Activated naive CD8-positive, alpha-beta T cell treated with anti-CD3 and anti-CD28 coated beads, Interleukin-2, amount 50 U/mL, for 24 hours (primary cell): ENCODE data around the gene ZNF230.

Experiments
- ATAC-seq: fragments of 150-1000 bp; cut with Tn5 transposase; one replicate; pipeline ENCODE4 v1.10.0; 2021
- DNase-seq: peaks from one replicate; pipeline ENCODE4 v3.0.0; 2021
- H3K27ac Mint-ChIP-seq: one replicate; pipeline ENCODE4 v1.8.0; 2021; ENCODE audit warnings: mild to moderate bottlenecking, mixed read lengths
- H3K27me3 Mint-ChIP-seq: one replicate; pipeline ENCODE4 v1.8.0; 2021; ENCODE audit warnings: mixed read lengths
- H3K36me3 Mint-ChIP-seq: one replicate; pipeline ENCODE4 v1.8.0; 2021; ENCODE audit warnings: low read depth, mixed read lengths
- H3K4me1 Mint-ChIP-seq: one replicate; pipeline ENCODE4 v1.8.0; 2021; ENCODE audit warnings: mixed read lengths
- H3K4me3 Mint-ChIP-seq: one replicate; pipeline ENCODE4 v1.8.0; 2021; ENCODE audit warnings: mild to moderate bottlenecking, moderate library complexity, mixed read lengths
- H3K9me3 Mint-ChIP-seq: one replicate; pipeline ENCODE4 v1.8.0; 2021; ENCODE audit warnings: mixed read lengths

The ZNF230 gene

DNA sequence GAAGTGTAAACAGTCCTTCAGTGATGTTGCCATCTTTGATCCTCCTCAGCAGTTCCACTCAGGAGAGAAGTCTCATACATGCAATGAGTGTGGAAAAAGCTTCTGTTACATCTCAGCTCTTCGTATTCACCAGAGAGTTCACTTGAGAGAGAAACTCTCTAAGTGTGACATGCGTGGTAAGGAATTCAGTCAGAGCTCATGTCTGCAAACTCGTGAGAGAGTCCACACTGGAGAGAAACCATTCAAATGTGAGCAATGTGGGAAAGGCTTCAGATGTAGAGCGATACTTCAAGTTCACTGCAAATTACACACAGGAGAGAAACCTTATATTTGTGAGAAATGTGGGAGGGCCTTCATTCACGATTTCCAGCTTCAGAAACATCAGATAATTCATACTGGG lies 7.7 kb downstream of the ZNF230 start:
- DNase-seq (no peak), ATAC-seq (no peak)
- no peak overlapping the region for H3K27ac Mint-ChIP-seq
- H3K4me3 Mint-ChIP-seq, result no peak overlapping the region
- H3K36me3 Mint-ChIP-seq, result peaks cover 84% of the 10 kb centered on the region
- H3K27me3 Mint-ChIP-seq, result no peaks in the 10 kb centered on the region
- H3K9me3 Mint-ChIP-seq, result peaks cover 94% of the 10 kb centered on the region
- H3K4me1 Mint-ChIP-seq, result no peaks in the 10 kb centered on the region

DNA sequence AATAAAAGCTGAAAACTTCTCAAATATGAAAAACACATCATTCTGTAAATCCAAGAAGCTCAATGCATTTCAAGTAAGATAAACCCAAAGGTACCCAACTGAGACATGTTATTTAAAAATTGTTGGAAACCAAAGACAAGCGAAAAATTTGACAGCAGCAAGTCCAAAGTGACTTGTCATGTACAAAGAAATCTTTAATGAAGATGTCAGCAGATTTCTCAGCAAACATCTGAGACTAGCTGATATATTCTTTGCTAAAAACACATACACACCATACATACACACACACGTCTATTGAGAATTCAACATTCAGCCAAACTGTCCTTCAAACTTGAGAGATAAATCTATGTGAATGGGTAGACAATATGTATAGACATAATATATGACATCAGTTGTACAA lies 16.7 kb downstream of the ZNF230 start:
- Mint-ChIP-seq H3K9me3 (peaks cover 51% of the 10 kb centered on the region), H3K27me3 (peaks cover 2% of the 10 kb centered on the region), H3K36me3 (peaks cover 8% of the 10 kb centered on the region), H3K27ac (no peak overlapping the region), H3K4me3 (no peak overlapping the region), H3K4me1 (no peaks in the 10 kb centered on the region)
- ATAC-seq, result no peak
- DNase-seq, result no peak

DNA sequence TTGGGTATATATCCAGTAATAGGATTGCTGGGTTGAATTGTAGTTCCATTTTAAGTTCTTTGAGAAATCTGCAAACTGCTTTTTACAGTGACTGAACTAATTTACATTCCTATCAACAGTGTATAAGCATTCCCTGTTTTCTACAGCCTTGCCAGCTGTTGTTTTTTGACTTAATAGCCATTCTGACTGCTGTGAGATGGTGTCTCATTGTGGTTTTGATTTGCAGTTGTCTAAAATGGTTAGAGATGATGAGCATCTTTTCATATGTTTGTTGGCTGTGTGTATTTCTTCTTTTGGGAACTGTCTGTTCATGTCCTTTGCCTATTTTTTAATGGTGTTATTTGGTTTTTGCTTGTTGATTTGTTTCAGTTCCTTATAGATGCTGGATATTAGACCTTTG lies 18.5 kb downstream of the ZNF230 start:
- ATAC-seq (no peak), DNase-seq (no peak)
- peaks cover 47% of the 10 kb centered on the region for H3K9me3 Mint-ChIP-seq
- no peak overlapping the region for H3K27ac Mint-ChIP-seq
- peaks cover 2% of the 10 kb centered on the region for H3K27me3 Mint-ChIP-seq
- peaks cover 15% of the 10 kb centered on the region for H3K36me3 Mint-ChIP-seq
- no peak overlapping the region for H3K4me3 Mint-ChIP-seq
- peaks cover 17% of the 10 kb centered on the region for H3K4me1 Mint-ChIP-seq

DNA sequence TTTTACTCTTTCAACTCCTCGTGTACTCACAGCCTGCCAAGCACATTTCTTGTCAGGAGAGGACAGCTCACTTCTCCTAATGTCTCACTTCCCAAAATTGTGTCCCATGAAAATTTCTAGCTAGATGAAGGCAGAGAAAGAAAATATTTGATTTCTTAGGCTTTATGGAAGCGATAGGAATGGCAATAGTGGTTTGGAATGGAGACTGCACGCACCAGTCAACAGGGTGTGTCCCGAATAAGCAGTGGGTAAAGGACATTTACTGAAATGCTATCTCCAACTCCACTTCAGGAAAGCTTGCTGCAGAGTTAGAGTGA lies 22.1 kb downstream of the ZNF230 start:
- peaks cover 18% of the 10 kb centered on the region for H3K4me1 Mint-ChIP-seq
- H3K36me3 Mint-ChIP-seq, result peaks cover 42% of the 10 kb centered on the region
- H3K9me3 Mint-ChIP-seq, result peaks cover 46% of the 10 kb centered on the region
- ATAC-seq, result no peak
- no peak for DNase-seq
- H3K27ac Mint-ChIP-seq, result peak overlapping the region; percentile 91
- peak overlapping the region; percentile 94 for H3K4me3 Mint-ChIP-seq
- peaks cover 2% of the 10 kb centered on the region for H3K27me3 Mint-ChIP-seq

DNA sequence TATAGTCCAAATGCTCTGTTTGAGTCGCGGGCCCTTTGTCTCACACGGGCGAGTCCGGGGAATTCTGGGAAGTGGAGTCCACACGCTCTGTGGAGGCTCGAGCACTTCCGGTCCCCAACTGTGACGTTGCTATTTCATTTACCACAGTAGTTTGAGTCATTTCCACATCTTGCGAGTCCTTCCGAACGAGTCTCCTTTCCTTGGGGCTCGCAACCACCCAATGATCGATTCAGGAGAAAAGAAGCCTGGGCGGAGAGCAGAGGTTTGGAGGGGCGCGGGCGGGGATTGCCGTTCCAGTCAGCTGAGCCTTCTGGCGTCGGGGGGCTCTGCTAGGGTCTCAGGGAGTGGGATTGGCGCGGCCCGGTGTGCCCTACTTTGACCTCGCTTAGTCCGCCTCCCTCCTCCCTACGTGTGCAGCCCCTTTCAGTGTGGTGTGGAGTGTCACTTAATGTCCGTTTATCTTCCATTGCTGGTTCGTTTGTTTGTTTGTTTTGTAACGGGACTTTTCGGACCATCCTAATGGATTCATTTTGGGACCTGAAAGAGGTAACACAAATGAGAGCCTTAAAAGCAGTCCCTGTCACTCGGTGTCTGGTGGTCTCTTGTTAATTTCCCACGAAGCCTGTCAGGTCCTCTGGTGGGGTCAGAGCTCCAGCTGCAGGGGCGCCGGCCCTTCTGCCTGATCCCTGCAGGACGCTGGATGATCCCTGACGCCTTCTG lies 22.6 kb downstream of the ZNF230 start, which contains the start of gene ZNF222:
Gene ZNF222, plus strand, starts transcription at position 163 of the 720 bp plus-strand sequence. Its CDS starts 58 bp downstream, at position 221.
- Mint-ChIP-seq H3K4me3 (peak within 1 kb of the TSS; percentile 94), H3K4me1 (peaks cover 18% of the 10 kb centered on the region), H3K9me3 (peaks cover 44% of the 10 kb centered on the region), H3K36me3 (peaks cover 48% of the 10 kb centered on the region), H3K27me3 (no peaks in the 10 kb centered on the region), H3K27ac (peak within 1 kb of the TSS; percentile 91)
- DNase-seq (peak; percentile 78), ATAC-seq (peak; percentile 100)

DNA sequence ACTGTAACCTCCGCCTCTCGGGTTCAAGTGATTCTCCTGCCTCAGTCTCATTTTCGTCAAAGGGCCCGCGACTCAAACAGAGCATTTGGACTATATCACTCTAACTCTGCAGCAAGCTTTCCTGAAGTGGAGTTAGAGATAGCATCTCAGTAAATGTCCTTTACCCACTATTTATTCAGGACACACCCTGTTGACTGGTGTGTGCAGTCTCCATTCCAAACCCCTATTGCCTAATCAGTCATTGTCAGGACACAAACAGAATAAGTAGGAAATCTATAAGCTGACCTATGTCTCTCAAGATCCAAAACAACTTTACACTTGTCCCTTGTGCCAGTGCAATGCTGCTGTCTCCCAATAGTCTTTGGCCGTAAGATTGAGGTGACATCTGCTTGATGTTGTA lies 23.9 kb downstream of the ZNF230 start:
- Mint-ChIP-seq H3K36me3 (peaks cover 60% of the 10 kb centered on the region), H3K4me3 (no peak overlapping the region), H3K4me1 (peaks cover 18% of the 10 kb centered on the region), H3K9me3 (peaks cover 50% of the 10 kb centered on the region), H3K27me3 (no peaks in the 10 kb centered on the region), H3K27ac (no peak overlapping the region)
- DNase-seq (no peak), ATAC-seq (no peak)

DNA sequence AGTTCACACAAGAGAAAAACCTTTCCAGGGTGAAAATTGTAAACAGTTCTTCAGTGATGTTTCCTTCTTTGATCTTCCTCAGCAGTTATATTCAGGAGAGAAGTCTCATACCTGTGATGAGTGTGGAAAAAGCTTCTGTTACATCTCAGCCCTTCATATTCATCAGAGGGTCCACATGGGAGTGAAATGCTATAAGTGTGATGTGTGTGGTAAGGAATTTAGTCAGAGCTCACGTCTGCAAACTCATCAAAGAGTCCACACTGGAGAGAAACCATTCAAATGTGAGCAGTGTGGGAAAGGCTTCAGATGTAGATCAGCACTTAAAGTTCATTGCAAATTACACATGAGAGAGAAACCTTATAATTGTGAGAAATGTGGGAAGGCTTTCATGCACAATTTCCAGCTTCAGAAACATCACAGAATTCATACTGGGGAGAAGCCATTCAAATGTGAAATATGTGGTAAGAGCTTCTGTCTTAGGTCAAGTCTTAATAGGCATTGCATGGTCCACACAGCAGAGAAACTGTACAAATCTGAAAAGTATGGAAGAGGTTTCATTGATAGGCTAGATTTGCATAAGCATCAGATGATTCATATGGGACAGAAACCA lies 29.3 kb downstream of the ZNF230 start:
- Mint-ChIP-seq H3K36me3 (peaks cover 76% of the 10 kb centered on the region), H3K4me1 (no peaks in the 10 kb centered on the region), H3K27ac (no peak overlapping the region), H3K27me3 (no peaks in the 10 kb centered on the region), H3K4me3 (no peak overlapping the region), H3K9me3 (peaks cover 79% of the 10 kb centered on the region)
- DNase-seq (no peak), ATAC-seq (no peak)

DNA sequence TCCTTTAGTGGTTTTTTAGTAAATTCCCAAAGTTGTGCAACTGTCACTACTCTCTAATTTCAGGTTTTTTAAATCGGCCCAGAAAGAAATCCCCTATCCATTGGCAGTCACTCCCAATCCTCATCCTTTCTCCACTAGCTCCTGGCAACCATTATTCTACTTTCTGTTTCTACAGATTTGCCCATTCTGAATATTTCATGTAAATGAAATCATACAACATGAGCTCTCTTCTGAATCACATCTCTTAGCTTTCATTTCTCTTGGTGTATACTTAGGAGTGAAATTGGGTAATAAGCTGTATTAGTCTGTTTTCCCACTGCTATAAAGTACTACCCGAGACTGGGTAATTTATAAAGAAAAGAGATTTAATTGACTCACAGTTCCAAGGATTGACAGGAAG lies 39.4 kb downstream of the ZNF230 start:
- DNase-seq (no peak), ATAC-seq (no peak)
- Mint-ChIP-seq H3K9me3 (peaks cover 66% of the 10 kb centered on the region), H3K4me3 (no peak overlapping the region), H3K27me3 (peaks cover 5% of the 10 kb centered on the region), H3K36me3 (peaks cover 7% of the 10 kb centered on the region), H3K27ac (no peak overlapping the region), H3K4me1 (no peaks in the 10 kb centered on the region)

DNA sequence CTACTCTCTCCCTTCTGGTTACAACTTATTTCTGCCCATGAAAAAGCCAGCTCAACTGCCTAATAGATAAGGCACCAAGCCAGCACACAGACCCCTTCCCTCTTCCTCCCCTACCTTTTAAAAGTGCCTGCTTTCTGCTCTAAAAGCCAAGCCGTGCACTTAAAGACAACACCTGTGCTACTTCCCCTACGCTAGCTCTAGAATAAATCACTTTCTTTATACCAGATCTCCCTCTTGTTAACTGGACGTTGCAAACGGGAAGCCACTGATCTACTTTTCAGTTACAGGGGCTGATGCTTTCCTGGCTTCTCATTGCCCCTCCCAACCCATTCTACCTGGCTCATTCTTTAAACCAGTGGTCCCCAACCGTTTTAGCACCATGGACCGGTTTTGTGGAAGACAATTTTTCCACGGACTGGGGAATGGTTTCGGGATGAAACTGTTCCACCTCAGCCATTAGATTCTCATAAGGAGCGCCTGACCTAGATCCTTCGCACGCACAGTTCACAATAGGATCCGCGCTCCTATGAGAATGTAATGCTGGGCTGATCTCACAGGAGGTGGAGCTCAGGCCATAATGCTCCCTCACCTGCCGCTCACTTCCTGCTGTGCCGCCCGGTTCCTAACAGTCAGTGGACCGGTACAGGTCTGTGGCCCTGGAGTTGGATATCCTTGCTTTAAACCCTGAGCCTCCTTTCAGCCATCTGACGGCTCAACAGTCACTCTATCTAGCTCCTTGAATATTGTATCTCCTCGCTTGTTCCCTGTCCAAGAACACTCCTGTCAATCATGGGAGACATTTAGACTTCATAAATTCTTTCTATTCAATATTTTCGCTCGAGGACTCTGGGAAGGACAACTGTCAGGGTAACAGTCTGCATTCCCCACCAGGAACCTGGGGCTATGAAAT lies 48.2 kb downstream of the ZNF230 start:
- Mint-ChIP-seq H3K9me3 (peaks cover 55% of the 10 kb centered on the region), H3K27ac (peak overlapping the region; percentile 72), H3K4me1 (peaks cover 22% of the 10 kb centered on the region), H3K4me3 (peak overlapping the region; percentile 85), H3K27me3 (peaks cover 5% of the 10 kb centered on the region), H3K36me3 (peaks cover 32% of the 10 kb centered on the region)
- ATAC-seq, result peak; percentile 65
- peak; percentile 7 for DNase-seq

DNA sequence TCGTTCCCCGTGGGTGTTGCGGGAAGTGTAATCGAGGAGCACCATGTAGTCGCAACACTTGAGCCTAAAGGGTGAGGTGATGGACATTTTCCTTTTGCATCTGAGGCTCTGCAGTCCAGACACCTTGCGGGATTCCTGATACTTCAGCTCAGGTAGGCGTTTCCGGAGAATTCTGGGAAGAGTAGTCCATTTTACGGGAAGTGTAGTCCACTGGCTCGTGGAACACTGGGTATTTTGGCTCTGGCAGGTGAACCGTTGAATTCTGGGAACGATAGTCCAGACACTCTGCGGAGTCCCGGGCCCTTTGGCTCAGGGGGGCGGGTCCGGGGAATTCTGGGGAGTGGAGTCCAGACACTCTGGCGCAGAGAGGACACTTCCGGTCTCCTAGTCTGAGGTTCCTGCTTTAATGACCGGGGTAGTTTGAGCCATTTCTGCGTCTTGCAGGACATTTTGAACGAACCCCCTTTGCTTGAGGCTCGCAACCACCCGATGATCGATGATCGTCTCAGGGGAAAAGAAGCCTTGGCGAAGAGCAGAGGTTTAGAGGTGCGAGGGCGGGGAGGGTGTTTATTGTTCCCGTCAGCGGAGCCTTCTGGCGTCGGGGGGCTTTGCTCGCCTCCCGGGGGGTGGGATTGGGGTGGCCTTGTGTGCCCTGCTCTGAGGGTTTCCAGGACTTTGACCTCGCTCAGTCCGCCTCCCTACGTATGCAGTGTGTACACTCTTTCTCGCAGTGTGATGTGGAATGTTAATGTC lies 49.1 kb downstream of the ZNF230 start, which contains the start of gene ZNF223:
Gene ZNF223, plus strand, starts transcription at position 387 of the 753 bp plus-strand sequence. CDS start 3,141 bp downstream, outside the sequence.
- Mint-ChIP-seq H3K4me1 (peaks cover 22% of the 10 kb centered on the region), H3K36me3 (peaks cover 35% of the 10 kb centered on the region), H3K27me3 (peaks cover 5% of the 10 kb centered on the region), H3K27ac (peak within 1 kb of the TSS; percentile 72), H3K9me3 (peaks cover 51% of the 10 kb centered on the region), H3K4me3 (peak within 1 kb of the TSS; percentile 85)
- ATAC-seq (peak; percentile 81), DNase-seq (peak; percentile 64)

DNA sequence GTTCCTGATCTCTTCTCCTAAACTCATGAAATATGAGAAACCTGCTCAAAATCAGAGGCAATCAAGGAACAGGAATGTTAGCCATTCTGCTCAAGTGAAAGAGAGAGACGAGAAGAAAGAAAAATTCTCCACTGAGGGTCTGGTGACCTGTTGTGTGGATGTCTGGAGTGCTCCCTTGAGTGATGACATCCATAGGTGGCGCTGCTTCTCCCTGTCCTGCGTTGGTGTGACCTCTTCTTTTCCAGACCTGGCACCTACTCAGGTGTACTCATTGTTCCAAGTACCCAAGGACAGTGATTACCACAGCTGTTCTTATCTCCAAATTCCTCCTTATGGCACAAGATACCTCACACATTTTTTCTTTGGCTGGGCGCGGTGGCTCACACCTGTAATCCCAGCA lies 53.1 kb downstream of the ZNF230 start:
- DNase-seq (no peak), ATAC-seq (no peak)
- peaks cover 19% of the 10 kb centered on the region for H3K4me1 Mint-ChIP-seq
- peaks cover 51% of the 10 kb centered on the region for H3K9me3 Mint-ChIP-seq
- no peak overlapping the region for H3K4me3 Mint-ChIP-seq
- peaks cover 70% of the 10 kb centered on the region for H3K36me3 Mint-ChIP-seq
- no peaks in the 10 kb centered on the region for H3K27me3 Mint-ChIP-seq
- no peak overlapping the region for H3K27ac Mint-ChIP-seq

DNA sequence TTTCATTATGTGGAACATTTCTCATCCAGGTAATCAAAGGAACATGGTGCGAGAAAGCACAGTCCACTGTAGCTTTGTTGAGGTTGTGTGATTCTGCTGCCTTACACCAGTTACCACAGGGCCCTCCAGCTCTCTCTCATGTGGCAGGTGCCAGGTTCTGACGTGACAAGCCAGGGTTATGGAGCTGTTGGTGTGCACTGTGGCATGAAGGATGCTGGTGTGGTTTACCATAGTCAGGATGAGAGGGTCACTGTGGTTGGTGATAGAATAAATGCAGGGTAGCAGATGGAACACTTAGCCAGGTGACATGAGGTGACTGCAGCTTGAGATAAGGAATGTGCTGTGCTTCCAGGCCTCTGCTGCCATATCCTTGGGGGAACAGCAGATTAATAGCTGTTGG lies 56.5 kb downstream of the ZNF230 start:
- H3K4me3 Mint-ChIP-seq, result no peak overlapping the region
- ATAC-seq, result no peak
- no peak for DNase-seq
- H3K27me3 Mint-ChIP-seq, result no peaks in the 10 kb centered on the region
- H3K4me1 Mint-ChIP-seq, result no peaks in the 10 kb centered on the region
- peaks cover 51% of the 10 kb centered on the region for H3K9me3 Mint-ChIP-seq
- H3K36me3 Mint-ChIP-seq, result peaks cover 86% of the 10 kb centered on the region
- H3K27ac Mint-ChIP-seq, result no peak overlapping the region

DNA sequence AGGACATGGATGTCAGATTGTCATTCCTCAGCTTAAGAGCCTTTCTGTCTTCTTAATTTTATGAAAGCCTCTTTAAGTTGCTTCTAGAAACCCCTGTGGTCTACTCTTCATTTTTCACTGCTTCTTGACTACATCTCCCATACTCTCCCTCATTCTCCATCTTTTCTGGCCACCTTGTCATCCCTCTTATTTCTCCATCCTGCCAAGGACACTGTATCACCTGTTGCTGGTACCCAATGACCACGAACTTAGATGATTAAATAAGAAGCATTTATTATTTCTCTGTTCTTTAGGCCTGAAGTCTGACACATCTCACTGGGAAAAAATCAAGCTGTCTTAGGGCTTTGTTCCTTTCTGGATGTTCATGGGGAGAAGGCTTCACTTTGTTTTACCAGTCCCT lies 58.3 kb downstream of the ZNF230 start:
- ATAC-seq (no peak), DNase-seq (no peak)
- no peaks in the 10 kb centered on the region for H3K4me1 Mint-ChIP-seq
- no peak overlapping the region for H3K27ac Mint-ChIP-seq
- H3K9me3 Mint-ChIP-seq, result peaks cover 47% of the 10 kb centered on the region
- H3K36me3 Mint-ChIP-seq, result peaks cover 83% of the 10 kb centered on the region
- no peak overlapping the region for H3K4me3 Mint-ChIP-seq
- H3K27me3 Mint-ChIP-seq, result no peaks in the 10 kb centered on the region
